Transverse colon (tissue), 4 donors: ENCODE measurements around the gene HELZ.
"Not testable (repeated sequence)": the region's sequence is repeated elsewhere in the genome, so short reads cannot be mapped to it uniquely, and the experiment has no call there.

Experiments used
- POLR2A ChIP-seq: fragments of 450-650 bp; IDR thresholded peaks from one replicate; pipeline ENCODE4 v1.6.1; 2016; ENCODE audit warnings: antibody characterized with exemption, mild to moderate bottlenecking, moderate library complexity
- POLR2AphosphoS5 ChIP-seq, 3 donors: sonication (generic); formaldehyde crosslinking; IDR thresholded peaks; one replicate each; pipeline ENCODE4 v1.6.1; 2016; ENCODE audit warnings: antibody characterized with exemption in 3 of 3
- TF ChIP-seq, protein P1 (sequence below), 5 experiments: fragments of 200-600 bp in 3 of 5; fragments of 450-650 bp in 2 of 5; sonication (generic) in 3 of 5; IDR thresholded peaks; 1 replicate in 2 of 5; 2 replicates in 3 of 5; pipeline ENCODE4 v1.5.1; 2016 to 2017; ENCODE audit warnings: antibody characterized with exemption in 5 of 5, inconsistent platforms in 3 of 5, mild to moderate bottlenecking in 2 of 5, moderate library complexity in 1 of 5

DNA sequence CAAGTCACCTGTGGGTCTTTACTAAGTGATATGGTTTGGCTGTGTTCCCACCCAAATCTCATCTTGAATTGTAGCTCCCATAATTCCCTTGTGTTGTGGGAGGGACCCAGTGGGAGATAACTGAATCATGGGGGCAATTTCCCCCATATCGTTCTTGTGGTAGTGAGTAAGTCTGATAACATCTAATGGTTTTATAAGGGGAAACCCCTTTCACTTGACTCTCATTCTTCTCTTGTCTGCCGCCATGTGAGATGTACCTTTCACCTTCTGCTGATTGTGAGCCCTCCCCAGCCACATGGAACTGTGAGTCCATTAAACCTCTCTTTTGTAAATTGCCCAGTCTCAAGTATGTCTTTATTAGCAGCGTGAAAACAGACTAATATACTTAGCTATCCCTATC lies 48.0 kb downstream of the HELZ start:
- TF ChIP-seq, protein P1, sequence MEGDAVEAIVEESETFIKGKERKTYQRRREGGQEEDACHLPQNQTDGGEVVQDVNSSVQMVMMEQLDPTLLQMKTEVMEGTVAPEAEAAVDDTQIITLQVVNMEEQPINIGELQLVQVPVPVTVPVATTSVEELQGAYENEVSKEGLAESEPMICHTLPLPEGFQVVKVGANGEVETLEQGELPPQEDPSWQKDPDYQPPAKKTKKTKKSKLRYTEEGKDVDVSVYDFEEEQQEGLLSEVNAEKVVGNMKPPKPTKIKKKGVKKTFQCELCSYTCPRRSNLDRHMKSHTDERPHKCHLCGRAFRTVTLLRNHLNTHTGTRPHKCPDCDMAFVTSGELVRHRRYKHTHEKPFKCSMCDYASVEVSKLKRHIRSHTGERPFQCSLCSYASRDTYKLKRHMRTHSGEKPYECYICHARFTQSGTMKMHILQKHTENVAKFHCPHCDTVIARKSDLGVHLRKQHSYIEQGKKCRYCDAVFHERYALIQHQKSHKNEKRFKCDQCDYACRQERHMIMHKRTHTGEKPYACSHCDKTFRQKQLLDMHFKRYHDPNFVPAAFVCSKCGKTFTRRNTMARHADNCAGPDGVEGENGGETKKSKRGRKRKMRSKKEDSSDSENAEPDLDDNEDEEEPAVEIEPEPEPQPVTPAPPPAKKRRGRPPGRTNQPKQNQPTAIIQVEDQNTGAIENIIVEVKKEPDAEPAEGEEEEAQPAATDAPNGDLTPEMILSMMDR (IDR thresholded peaks at IDR 0.05) = not testable (repeated sequence)
- TF ChIP-seq POLR2AphosphoS5 (IDR thresholded peaks at IDR 0.05); POLR2A: not testable (repeated sequence)
